NAMALWA (cell line): Measurements from ENCODE around the gene LSM7.
A peak's percentile ranks its signal among the peaks of the same experiment; 100 is the strongest.

Experiments used
- DNase-seq: peaks from one replicate; pipeline ENCODE4 v3.0.0-alpha.2; 2015; ENCODE audit warnings: low spot score

Gene LSM7

DNA sequence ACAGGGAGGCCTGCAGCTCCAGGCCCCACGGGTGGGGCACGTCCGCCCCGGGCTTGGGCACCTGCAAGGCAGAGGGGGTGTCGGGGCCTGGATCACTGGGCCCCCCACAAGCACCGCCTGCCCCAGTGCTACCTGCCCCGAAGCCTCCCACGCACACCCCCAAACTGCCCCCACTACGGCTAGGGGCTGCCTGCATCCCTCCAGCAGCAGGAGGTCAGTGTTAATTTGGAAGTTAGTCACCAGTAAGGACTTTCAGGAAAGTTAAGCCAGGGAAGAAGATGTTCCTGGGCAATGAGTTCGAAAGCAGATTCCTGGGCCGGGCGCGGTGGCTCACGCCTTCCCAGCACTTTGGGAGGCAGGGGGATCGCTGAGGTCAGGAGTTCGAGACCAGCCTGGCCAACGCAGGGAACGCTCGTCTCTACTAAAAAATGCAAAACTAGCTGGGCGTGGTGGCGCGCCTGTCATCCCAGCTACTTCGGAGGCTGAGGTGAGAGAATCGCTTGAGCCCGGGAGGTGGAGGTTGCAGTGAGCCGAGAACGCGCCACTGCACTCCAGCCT, 51.9 kb downstream of the LSM7 start:
- DNase-seq, result no peak

DNA sequence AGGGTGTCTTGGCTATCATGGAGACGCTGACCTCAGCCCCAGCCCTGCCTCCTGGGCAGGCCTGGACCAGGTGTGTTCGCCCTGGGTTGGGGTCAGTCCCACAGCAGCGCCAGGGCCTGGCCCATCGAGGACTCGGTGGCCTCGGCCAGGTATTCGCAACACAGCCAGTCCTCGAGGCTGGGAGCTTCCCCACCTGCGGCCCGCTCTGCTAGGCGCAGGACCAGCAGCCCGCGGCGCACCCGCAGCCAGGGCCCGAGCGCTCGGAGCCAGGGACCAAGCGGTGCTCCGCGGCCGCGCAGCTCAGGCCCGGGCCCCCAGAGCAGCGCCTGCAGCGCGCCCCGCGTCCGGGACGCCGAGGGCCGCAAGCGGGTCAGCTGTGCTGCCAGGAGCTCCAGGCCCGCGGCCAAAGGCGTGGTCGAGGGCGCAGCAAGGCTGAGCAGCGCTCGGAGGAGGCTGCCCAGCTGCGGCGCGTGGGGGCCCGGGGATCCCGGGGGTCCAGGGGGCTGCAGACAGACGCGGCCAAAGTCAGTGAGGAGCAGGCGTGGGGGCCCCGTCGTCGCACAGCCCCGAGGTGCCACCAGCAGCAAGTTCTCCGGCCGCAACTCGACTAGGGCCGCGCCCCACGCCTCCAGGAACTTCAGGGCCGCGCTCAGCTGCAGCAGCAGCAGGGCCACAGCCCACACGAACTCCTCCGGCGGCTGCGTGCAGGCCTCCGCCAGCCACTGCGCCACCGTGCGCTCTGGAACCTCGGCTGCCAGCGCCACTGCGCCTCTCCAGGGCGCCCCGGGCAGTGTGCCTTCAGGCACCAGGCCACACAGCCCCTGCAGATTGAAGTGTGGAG, 52.6 kb downstream of the LSM7 start:
- no peak for DNase-seq

- peak; percentile 54 for DNase-seq
These were observed 53.4 kb downstream of the LSM7 start for GRCh38 chr19:2274931-2275535.

GRCh38 chr19:2274185-2274711, 54.1 kb downstream of the LSM7 start:
- no peak for DNase-seq

DNA sequence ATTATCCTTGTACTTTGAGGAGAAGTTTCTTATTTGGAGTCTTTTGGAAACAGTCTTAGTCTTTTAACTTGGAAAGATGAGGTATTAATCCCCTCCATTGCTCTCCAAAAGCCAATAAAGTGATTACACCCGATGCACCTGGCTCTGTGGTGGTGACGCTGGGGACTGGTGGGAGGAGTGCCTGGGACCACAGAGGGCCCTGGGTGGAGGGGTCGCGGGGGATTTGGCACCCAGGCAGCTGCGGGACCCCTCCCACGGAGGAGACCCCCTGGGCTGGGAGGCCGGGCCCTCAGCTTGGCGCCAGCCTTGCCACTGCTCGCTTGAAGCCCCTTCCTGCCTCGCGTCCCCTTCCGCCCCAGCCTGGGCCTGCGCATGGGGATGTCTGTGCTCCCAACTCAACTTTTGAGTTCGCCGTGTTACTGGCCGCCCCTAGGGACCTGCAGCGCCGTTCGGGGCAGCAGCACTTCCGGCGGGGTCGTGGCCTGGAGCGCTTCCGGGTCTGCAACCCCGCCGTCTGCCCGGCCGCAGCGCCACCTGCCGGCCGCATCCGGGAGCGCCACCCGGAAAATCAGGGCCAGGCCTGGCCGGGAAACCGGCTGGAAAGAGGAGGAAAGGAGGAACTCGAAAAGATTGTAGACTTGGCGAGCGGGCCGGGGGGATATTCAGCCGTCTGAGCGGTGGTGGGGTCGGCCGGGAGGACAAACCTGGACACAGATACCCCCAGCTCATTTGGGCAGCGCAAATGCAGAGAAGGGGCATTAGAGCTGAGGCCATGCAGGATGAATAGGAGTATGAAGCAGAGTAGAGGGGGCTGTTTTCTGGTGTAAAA, 54.8 kb downstream of the LSM7 start:
- peak; percentile 94 for DNase-seq
